ENCODE results near the gene ANO7. TPM values are rescaled to one million over a fixed set of nuclear protein-coding genes. Genes with fewer than 3 reads are reported as not detected.

The ANO7 gene
- total RNA-seq, 1 donor from 2014 or later, result 0.45 TPM

DNA sequence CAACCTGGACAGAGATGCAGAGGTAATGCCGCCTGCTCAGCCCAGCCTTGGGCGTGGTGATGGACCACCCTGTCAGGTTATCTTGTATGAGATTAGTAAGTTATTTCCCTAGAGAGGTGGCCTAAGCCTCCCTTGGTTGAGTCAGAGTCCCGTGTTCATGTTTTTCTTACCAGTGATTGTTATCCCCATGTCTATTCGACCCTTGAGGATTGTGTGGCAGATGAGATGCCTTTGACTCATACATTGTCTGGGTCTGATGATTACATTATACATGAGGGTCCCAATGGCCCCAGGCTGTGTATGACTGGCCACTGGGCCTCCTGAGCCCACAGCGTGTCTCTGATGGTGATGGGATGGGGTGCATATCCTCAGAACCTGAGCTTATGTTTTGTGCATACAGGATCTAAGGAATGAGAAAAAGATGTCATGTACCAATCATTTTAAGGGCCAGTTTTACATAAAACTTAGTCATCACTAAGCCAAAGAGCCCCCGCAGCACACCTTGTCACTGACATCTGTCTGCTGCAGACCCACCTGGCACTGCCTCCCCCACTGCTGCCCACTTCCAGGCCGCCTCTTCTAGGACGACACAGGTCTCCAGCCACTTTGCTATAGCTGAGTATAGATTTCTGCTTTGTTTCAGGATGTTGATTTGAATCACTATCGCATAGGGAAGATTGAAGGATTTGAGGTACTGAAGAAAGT lies 30.5 kb upstream of the ANO7 start:
- DNase-seq (ENCODE audit: low read depth), result no peak

DNA sequence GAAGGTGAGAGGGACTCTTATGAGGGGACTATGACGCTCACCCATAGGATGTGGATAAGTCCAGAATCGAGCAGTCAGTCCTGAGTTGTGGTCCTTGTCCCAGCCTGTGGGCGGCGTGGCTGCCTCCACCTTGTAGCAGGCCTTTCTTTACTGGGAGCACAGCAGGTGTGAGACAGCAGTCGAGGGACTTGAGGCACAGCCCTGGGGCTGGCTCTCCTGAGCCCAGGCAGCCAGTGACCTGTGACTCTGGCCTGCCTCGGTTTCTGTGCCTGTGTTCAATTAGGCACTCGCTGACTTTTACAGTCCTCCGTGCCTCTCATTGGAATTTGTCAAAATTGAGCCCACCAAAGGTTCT lies 30.0 kb upstream of the ANO7 start:
- no peak for DNase-seq (ENCODE audit: low read depth)

DNA sequence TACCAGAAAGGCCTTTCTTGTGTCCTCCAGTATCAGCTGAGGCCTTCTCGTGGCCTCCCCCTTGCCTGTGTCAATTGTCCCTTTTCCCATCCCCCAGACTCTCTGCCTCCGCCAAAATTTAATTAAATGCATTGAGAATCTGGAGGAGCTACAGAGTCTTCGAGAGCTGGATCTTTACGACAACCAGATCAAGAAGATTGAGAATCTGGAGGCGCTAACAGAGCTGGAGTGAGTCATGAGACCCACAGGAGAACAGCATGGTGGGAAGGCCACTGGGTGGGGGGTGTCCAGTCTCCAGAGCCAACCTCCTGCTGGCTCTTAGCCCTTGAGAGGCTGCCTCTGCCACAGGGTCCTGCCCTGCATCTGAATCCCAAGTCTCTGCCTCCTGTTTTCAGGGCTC lies 29.4 kb upstream of the ANO7 start:
- DNase-seq (ENCODE audit: low read depth), result no peak

DNA sequence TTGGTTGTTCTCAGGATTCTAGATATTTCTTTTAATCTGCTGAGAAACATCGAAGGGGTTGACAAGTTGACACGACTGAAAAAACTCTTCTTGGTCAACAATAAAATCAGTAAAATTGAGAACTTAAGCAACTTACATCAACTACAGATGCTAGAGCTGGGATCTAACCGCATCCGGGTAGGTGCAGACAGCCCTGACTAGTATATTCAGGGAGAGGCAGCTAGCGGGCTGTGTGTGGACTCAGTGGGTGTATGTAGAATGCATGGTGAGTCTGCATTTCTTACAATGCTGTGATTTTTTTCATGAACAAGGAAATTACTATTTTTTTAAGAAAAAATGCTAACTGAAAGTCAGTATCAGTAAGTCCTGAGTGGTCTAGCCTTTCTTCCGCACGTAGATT lies 28.2 kb upstream of the ANO7 start:
- no peak for DNase-seq (ENCODE audit: low read depth)

DNA sequence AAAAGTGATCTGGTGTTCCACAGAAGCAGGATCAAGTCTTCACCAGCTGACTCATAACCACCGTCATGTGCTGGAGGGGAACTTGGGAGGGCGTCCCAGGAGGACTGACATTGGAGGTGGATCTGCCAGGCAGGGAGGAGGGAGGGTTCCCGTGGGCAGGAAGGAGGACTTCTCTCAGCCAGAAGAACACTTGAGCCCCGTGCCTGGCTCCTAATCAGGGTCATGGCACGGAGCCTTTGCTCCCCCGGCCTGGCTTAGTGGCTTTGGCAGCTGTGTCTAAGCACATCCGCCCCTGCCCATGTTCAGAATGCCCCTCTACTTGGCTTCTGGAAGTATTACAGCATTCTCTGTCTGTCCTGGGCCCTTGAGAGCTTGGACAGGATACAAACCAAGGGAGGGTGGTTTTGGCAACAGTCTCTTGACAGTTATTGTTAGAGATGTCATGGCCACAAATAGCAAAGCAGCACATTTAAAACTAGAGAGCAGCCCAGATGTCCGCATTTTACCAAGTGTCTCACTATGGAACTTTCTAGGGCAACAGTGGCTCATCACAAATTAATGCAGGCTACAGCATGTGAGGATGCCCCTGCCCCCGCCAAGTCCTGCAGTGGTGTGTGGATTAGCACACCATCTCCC lies 26.7 kb upstream of the ANO7 start:
- DNase-seq (ENCODE audit: low read depth), result peak; percentile 99

DNA sequence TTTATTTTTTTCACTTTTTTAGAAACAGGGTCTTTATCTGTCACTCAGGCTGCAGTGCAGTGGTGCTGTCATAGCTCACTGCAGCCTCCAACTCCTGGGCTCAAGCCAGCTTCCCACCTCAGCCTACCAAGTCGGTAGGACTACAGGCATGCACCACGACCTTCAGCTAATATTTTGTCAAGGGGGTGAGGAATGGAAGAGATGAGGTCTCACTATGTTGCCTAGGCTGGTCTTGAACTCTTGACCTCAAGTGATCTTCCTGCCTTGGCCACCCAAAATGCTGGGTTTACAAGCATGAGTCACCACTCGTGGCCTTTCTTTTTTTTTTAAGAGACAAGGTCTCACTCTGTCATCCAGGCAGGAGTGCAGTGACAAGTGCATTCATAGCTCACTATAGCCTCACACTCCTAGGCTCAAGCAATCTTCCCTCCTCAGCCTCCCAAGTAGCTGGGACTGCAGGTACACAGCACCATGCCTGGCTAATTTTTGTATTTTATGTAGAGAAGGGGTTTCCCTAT lies 24.8 kb upstream of the ANO7 start:
- no peak for DNase-seq (ENCODE audit: low read depth)

DNA sequence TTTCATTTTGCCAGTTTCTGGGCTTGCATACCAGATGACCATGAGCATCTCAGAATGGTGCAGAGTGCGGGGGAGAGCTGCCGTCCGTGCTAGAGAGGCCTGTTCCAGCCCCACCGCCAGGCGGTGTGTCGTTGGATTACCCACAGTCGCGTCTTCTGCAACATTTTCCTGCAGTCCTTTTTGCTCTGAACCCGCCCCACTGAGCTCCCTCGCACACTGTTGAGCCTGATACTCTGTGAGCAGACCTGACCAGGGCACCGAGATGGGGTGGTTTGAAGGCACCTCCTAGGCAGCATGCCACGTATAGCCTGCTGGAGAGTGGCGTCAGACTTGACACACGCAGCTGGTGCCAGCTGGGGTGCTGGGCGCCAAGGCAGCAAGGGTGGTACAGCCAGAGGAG lies 20.1 kb upstream of the ANO7 start:
- no peak for DNase-seq (ENCODE audit: low read depth)

DNA sequence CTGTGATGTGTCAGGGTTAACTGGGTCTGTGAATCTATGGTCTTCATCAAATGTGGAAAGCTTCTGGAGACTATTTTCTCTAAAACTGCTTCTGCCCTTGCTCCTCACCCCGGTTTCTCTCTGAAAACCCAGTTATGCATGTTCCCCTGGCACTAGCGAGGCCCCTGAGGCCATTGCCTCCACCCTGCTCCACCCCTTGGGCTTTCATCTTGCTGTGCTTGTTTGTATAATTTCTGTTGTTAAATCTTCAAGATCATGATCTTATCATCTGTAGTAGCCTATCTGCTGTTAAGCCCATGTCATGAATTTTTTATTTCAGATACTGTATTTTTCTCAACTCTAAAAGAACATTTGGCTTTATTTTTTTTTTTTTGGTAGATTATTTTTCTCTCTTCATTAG lies 14.9 kb upstream of the ANO7 start:
- no peak for DNase-seq (ENCODE audit: low read depth)

DNA sequence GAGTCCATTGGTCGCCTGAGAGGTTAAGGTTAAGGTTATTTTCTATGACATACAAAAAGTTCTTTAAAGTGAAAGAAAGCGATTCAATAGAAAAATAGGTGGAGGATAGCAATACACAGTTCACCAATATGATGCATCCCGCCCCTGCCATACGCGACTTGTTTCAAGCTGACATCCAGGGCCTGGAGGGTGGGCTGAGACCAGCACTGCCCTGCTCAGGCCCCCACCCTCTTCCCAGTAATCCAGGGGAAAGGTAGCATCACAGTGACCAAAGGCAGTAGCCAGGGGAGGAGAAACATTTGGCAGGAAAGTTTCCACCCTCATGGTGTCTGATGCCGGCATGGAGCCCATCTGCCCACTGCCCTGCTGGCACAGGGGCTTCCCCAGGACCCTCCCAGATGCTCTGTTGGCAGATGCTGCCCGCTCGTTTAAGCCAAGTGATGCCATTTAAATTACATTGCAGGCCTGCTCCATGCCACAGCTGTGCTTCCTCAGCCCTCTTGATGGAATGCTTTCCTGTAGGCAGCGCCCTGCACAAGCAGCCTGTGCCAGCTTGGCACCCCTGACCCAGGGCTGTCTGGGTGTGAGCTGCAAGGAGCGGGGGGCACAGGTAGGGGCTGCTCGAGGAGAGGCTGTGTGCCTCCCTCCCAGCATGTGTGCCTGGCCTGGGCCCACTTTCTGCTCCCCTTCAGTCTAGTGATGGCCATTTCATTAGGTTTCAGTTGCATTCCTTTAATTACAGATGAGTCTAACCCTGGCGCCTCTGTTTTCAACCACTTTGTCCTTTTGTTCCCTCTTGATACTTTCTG lies 10.7 kb upstream of the ANO7 start:
- no peak for DNase-seq (ENCODE audit: low read depth)

DNA sequence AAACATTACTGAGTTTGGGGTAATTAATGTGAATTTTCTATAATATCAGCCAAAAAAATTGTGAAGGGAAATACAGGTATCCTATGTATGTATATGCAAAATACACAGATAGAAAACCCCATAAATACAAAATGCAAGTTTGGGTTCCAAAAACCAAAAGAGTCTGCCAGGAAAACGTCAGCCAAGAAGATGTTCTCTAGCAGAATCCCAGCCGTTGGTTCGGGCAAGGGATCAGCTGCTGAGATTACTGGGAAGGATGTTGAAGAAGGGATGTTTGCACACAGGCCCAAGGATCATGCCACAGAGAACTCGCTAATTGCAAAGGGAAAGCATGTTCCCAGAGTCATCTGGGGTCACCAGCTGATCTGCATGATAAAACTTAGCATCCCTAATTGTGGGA lies 9.5 kb upstream of the ANO7 start:
- DNase-seq (ENCODE audit: low read depth), result no peak

DNA sequence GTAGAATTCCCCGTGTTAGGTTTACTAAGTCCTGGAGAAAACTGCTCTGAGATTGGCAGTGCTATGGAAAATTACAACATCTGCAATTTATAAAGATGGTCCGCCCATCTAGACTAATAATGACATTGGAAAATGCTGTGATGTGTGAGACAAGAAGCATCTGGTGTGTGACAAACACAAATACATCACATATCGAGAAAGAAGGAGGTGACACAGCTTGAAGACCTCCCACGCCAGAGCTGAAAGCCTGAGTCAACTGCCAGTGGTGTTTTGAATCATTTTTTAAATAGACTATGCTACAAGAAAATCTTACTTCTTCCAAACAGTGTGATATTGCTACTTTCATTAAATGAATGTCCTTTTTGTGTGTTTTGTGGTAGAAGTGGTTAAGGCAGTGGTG lies 8.6 kb upstream of the ANO7 start:
- DNase-seq (ENCODE audit: low read depth), result no peak

DNA sequence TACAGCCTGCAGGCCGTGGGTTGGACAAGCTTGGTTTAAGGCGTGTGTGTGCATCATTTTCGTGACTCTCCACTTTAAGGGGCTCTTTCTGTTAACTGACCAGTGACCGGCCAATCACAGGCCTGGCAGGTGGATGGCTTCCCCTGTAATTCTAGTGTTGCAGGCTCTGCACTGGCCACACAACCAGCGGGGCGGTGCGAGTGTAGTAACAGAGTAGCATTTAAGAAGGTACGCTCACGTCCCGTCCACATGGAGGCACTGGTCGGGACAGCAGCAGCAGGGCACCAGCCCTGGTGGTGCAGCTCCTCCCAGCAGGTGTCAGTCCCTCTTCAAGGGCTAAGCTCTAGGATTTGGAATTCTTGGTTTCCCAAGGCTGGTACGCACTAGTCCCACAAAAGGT lies 8.0 kb upstream of the ANO7 start:
- DNase-seq (ENCODE audit: low read depth), result no peak

DNA sequence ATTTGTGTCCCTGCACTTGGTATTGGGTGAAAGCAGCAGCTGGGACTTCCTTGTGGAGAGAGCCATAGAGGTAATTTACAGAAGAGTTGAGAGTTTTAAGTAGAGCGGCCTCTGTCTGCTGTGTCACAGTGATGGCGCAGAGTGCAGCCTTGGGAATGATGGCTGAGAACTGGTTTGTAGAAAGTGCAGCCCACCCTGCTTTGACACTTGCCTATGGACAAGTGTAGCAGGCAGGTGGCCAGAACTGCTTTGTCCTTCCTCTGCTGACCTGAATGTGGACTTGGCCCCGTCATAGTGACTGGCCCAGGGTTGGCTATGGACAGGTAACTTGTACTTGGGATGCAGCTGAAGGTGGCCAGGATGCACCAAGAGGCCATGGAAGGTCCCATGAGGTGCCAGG lies 6.4 kb upstream of the ANO7 start:
- DNase-seq (ENCODE audit: low read depth), result no peak

DNA sequence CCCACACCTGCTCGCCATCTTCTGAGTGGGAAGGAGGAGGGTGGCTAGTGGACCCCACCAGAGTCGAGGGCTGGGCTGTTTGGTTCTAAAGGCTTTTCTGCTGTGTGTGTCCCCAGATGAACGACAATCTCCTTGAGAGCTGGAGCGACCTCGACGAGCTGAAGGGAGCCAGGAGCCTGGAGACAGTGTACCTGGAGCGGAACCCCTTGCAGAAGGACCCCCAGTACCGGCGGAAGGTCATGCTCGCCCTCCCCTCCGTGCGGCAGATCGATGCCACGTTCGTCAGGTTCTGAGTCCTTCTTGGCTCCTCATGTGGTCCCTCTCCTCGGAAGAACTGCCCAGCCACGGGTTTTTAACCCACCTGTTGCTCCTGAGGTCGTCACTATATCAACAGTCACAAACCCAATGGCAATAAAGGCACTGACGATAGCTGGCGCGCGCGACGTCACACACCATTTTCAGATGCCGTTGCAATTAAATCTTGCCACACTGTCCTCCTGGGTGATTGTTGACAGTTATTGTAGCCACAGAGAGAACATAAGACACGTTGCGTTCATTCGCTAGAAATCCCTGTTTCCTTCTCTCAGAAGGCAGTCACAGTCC lies 5.8 kb upstream of the ANO7 start:
- DNase-seq (ENCODE audit: low read depth), result no peak

DNA sequence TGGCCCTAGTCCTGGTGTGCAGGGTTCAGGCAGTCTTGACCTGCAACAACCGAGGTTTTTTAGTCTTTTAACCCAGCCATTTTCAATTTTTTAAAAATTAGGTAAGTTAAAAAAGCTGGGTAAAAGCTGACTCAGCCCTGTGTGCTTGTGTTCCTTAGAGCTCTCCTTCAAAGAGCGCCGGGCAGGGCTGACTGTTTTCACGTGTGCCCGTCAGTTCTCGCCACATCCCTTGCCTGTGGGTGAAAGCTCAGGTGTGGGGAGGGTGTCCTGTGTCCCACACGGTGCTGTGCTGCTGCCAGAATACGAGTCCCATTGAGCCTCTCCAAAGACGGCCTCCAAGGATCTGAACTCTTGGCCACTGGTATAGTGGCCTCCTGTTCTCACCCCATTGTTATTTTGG lies 5.3 kb upstream of the ANO7 start:
- no peak for DNase-seq (ENCODE audit: low read depth)

DNA sequence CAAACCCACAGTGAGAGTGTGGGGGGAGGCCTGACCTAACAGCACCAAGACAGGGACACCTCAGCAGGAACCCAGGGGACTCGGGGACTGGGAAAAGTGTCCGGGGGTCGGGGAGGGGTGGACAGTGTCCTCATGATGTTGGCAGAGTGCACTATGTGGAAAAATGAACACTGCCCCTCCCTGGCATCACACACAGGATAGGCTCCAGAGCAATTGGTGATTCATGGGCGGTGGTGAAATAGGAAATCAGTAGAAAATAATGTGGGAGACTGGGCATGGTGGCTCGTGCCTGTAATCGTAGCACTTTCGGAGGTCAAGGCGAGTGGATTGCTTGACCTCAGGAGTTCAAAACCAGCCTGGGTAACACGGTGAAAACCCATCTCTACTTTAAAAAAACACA lies 3.6 kb upstream of the ANO7 start:
- no peak for DNase-seq (ENCODE audit: low read depth)

DNA sequence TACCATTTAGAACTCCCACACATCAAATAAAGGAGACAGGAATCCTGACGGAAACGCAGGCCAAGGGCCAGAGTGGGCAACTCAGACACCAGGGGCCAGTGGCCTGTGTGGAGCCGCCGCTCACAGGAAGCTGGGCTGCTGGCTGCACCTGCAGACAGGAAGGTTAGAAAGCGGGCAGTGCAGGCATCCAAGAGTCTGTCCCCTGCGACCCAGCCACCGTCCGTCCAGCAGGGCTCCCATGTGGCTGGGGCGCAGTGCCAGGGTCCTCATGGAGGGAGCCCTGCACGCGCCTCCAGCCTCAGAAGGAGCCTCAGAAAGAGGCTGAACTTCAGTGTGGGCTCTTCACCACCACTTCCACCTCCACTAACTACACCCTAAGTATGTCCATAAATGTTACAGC lies 2.5 kb upstream of the ANO7 start:
- DNase-seq (ENCODE audit: low read depth), result no peak

DNA sequence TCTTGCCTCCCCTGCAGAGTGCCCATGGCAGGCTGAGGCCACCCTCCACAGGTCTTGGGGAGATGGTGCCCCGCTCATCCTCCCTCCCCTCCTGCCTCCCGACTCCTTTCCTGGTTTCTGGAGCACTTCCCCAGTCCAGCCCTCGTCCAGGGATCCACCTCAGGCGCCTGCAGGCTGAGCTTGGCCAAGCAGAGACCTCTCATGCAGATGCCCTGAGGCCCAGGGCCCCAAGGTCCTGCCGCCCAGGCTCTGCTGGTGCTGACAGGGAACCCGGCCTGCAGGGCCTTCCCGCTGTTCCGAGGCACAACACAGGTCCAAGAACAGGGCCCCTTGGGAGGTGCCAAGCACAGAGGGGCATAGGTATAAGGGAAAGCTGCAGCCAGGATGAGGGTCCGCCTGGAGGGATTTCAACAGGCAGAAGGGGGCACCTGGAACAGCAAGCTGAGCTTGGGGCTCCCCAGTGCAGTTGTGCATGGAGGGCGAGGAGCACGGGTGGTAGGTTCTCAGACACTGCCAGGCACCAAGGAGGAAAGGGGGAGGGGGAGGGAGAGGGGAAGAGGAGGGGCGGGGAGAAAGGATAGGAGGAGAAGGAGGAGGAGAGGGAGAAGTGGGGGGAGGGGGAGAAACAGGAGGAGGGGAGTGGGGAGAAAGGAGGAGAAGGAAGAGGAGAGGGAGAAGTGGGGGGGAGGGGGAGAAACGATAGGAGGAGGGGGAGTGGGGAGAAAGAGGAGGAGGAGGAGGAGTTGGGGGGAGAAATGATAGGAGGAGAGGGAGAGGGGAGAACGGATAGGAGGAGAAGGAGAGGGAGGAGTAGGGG lies 1.2 kb upstream of the ANO7 start:
- no peak for DNase-seq (ENCODE audit: low read depth)

DNA sequence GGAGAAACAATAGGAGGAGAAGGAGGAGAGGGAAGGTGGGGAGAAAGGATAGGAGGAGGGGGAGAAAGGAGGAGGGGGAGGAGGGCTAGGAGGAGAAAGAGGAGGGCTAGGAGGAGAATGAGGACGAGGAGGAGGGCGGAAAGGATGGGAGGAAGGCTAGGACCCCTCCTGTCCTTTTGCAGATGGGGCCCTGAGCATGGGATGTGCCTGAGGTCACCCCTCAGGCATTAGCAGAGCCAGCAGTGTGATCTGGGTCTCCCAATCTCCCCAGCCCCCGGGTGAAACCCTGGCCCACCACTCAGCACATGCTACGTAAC lies 601 bp upstream of the ANO7 start:
- no peak for DNase-seq (ENCODE audit: low read depth)

DNA sequence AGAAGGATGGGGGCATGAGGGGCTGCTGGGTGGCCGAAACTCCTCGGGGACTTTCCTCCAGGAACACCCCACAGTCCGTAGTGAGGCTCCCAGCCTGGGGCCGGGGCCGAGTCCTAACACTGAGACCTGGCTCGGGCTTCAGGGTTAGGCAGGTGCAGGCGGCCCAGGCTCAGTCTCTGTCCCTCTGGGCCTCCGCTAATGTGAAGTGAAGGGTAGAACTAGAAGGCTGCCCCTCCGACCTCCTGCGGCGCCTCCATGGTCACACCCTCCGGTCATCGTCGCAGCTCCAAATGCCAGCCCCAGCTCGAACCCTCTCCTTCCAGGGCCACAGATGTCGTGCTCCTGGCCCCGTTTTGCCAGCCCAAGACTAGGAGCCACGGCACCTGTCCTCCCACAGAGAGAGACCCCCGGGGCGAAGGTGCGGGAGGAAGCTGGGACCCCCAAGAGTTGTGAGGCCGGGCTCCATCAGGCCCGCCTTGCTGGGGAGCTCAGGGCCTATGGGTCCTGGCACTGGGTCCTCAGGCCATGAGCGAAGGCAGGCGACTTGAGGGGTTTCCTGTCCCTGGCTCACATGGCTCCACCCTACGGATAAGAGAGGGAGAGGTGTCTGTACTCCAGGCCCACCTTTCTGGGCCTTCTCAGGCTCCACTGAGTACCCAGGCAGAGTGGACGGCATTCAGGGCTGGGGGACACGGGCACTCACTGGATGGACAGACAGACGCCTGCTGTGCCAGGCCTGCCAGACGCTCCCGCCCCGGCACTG lies 797 bp downstream of the ANO7 start:
- DNase-seq (ENCODE audit: low read depth), result no peak

DNA sequence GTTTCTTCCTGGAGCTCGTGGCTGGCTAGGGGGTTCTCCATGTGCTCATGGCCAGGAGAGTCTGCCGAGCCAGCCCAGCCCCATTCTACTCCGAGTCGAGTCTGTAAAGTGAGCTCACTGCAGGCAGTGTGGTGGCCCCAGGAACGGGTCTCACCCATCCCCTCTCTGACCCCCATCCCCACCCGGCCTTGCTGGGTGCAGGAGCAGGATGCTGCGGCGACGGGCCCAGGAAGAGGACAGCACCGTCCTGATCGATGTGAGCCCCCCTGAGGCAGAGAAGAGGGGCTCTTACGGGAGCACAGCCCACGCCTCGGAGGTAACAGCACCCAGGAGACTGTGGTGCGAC lies 1.4 kb downstream of the ANO7 start:
- DNase-seq (ENCODE audit: low read depth), result no peak

Measured in myocyte (in vitro differentiated cells).